ENCODE measurements around the gene ITGB7. TPM values are rescaled to one million over a fixed set of nuclear protein-coding genes. Genes with fewer than 3 reads are reported as not detected.

ITGB7 gene
- total RNA-seq, 2 experiments from 2014 or later = 166 to 180 TPM

DNA sequence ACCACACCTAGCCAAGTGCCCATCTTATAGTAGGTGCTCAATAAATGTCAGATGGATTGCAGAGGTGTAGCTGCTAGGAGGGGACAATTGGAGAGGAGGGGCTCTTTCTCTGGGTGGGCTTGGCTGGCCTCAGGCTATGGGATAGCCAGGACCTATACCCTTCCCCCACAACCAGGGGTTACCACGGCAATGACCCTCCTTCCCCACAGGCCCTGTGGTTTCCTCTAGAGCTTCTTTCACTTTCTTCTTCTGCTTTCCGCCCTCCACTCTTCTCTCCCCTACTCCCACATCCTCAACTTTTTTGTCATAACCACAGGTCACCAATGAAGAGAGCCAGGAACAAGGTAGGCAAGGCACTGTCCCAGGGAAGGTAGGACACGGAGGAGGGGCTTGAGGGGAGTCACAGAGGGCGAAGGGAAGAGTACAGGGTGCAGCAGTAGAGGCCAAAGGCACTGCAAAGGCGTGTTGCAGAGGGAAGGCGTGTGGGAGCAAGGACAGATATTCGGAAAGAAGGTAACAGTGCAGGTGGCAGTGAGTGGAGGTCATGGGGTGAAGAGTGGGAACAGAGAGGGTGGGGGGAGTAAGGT, 1.9 kb upstream of the ITGB7 start:
- H3K4me1 ChIP-seq (ENCODE audit: insufficient read depth, low read length) = peaks cover 80% of the 10 kb centered on the region
- peaks cover 50% of the 10 kb centered on the region for H3K36me3 Mint-ChIP-seq (ENCODE audit: low read depth)
- intact Hi-C loops (cut with DNase I, micrococcal nuclease) = no loop called here

GRCh38 chr12:53208435-53208834, 1.4 kb upstream of the ITGB7 start:
- no peak for DNase-seq

More for the DNA sequence above, 1.9 kb upstream of the ITGB7 start:
- Mint-ChIP-seq H3K4me3 (peak overlapping the region; percentile 77), H3K9me3 (no peaks in the 10 kb centered on the region), H3K27me3 (no peaks in the 10 kb centered on the region), H3K27ac (peak overlapping the region; percentile 73), H3K4me1 (ENCODE audit: low read depth) (peaks cover 67% of the 10 kb centered on the region)
- H3K9me3 ChIP-seq (ENCODE audit: control insufficient read depth in 1 of 2, insufficient read depth in 1 of 2, low read length in 2 of 2) = no peaks in the 10 kb centered on the region
- ATAC-seq (ENCODE audit: poor library complexity) = no peak
- peak overlapping the region; percentile 29 for H3K4me3 ChIP-seq (ENCODE audit: low read length)
- peaks cover 38% of the 10 kb centered on the region for H3K36me3 ChIP-seq (ENCODE audit: insufficient read depth, low read length)
- no peak for TF ChIP-seq CTCF (IDR thresholded peaks at IDR 0.05)
- H3K27ac ChIP-seq (ENCODE audit: low read depth in 1 of 2, low read length in 2 of 2) = peak overlapping the region; percentile 57 to 78
- POLR2A ChIA-PET = interaction anchor here (0.7 to 5.0 kb wide), 13 partner anchors 8 to 203 kb away, joined by 3 to 45 read pairs (median 8); partner anchors contain the start of genes AAAS, CSAD, EIF4B and ESPL1
- H3K27me3 ChIP-seq (ENCODE audit: control insufficient read depth in 1 of 2, insufficient read depth in 2 of 2, low read length in 2 of 2) = no peaks in the 10 kb centered on the region
- peak in 4 of 14 experiments; percentile 41 to 77 (median 48) for DNase-seq
- CTCF ChIA-PET = interaction anchor here (0.8 to 2.5 kb wide), 7 partner anchors 11 to 136 kb away, joined by 4 to 12 read pairs (median 5); partner anchors contain the start of genes AAAS, CSAD, ESPL1 and ZNF740

More at GRCh38 chr12:53208435-53208834, 1.4 kb upstream of the ITGB7 start:
- Mint-ChIP-seq H3K4me1 (ENCODE audit: low read depth) (peaks cover 66% of the 10 kb centered on the region), H3K27me3 (no peaks in the 10 kb centered on the region), H3K4me3 (peak overlapping the region; percentile 77), H3K36me3 (ENCODE audit: low read depth) (peaks cover 49% of the 10 kb centered on the region), H3K9me3 (no peaks in the 10 kb centered on the region), H3K27ac (peak overlapping the region; percentile 73)
- Histone ChIP-seq H3K36me3 (ENCODE audit: insufficient read depth, low read length) (peaks cover 35% of the 10 kb centered on the region), H3K4me1 (ENCODE audit: insufficient read depth, low read length) (peaks cover 79% of the 10 kb centered on the region), H3K9me3 (ENCODE audit: control insufficient read depth in 1 of 2, insufficient read depth in 1 of 2, low read length in 2 of 2) (no peaks in the 10 kb centered on the region), H3K4me3 (ENCODE audit: low read length) (peak overlapping the region; percentile 29), H3K27me3 (ENCODE audit: control insufficient read depth in 1 of 2, insufficient read depth in 2 of 2, low read length in 2 of 2) (no peaks in the 10 kb centered on the region), H3K27ac (ENCODE audit: low read depth in 1 of 2, low read length in 2 of 2) (peak overlapping the region; percentile 57 to 78)
- CTCF ChIA-PET = interaction anchor here (1.0 to 2.5 kb wide), 7 partner anchors 11 to 137 kb away, joined by 3 to 12 read pairs (median 5); partner anchors contain the start of genes AAAS, CSAD, ESPL1 and ZNF740
- intact Hi-C loops (cut with DNase I, micrococcal nuclease) = no loop called here
- no peak for ATAC-seq (ENCODE audit: poor library complexity)
- POLR2A ChIA-PET = interaction anchor here (0.7 to 5.0 kb wide), 13 partner anchors 8 to 202 kb away, joined by 3 to 45 read pairs (median 8); partner anchors contain the start of genes CSAD, EIF4B, ESPL1 and PFDN5
- TF ChIP-seq CTCF (IDR thresholded peaks at IDR 0.05) = no peak

Data from CD4-positive, alpha-beta T cell (primary cell).